Thyroid gland (tissue), 4 donors: ENCODE data around the gene CD200.

Experiments
- CTCF ChIP-seq, 6 experiments: fragments of 200-600 bp in 3 of 6; fragments of 450-650 bp in 3 of 6; sonication (generic) in 3 of 6; IDR thresholded peaks; one replicate each; pipeline ENCODE4 v1.5.1; 2016 to 2019; ENCODE audit warnings: antibody characterized with exemption in 6 of 6, mild to moderate bottlenecking in 2 of 6, inconsistent platforms in 1 of 6, moderate library complexity in 1 of 6
- POLR2A ChIP-seq, 2 donors: fragments of 450-650 bp; IDR thresholded peaks; one replicate each; pipeline ENCODE4 v1.6.1; 2017; ENCODE audit warnings: antibody characterized with exemption in 2 of 2, mild to moderate bottlenecking in 2 of 2, moderate library complexity in 1 of 2

GRCh38 chr3:112335434-112335781, 2.5 kb downstream of the CD200 start:
- TF ChIP-seq CTCF (IDR thresholded peaks at IDR 0.05) (no peak), POLR2A (IDR thresholded peaks at IDR 0.05) (no peak)
